Upper lobe of left lung (tissue), 4 donors: ENCODE data around the gene NOTCH3.

Experiments
- EP300 ChIP-seq, 4 donors: sonication (generic); formaldehyde crosslinking; IDR thresholded peaks; one replicate each; pipeline ENCODE4 v1.5.1; 2017; ENCODE audit warnings: antibody characterized with exemption in 4 of 4, control low read depth in 2 of 4
- TF ChIP-seq, protein P1 (sequence below), 6 experiments: fragments of 450-650 bp in 4 of 6; fragments of 200-600 bp in 2 of 6; sonication (generic) in 2 of 6; IDR thresholded peaks; one replicate each; pipeline ENCODE4 v1.5.1; 2016 to 2019; ENCODE audit warnings: antibody characterized with exemption in 6 of 6

DNA sequence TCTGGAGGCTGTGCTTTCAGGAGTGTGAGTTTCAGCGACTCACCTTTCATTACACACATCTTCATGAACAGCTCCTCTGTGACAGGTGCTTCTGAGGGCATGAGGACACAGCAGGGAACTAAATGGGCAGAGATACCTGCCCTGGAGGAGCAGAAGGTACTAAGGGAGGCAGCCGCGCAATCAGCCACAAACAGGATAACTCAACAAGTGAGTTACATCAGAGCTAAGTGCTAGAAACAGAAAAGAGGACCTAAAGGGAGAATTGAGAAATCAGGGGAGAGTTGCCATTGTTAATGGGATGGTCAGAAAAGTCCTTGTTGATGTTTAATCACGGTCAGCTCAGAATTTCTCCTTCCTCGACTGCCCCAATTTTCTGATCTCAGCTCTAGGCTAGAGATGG lies 51.1 kb downstream of the NOTCH3 start:
- TF ChIP-seq EP300 (IDR thresholded peaks at IDR 0.05): no peak
- TF ChIP-seq, protein P1, sequence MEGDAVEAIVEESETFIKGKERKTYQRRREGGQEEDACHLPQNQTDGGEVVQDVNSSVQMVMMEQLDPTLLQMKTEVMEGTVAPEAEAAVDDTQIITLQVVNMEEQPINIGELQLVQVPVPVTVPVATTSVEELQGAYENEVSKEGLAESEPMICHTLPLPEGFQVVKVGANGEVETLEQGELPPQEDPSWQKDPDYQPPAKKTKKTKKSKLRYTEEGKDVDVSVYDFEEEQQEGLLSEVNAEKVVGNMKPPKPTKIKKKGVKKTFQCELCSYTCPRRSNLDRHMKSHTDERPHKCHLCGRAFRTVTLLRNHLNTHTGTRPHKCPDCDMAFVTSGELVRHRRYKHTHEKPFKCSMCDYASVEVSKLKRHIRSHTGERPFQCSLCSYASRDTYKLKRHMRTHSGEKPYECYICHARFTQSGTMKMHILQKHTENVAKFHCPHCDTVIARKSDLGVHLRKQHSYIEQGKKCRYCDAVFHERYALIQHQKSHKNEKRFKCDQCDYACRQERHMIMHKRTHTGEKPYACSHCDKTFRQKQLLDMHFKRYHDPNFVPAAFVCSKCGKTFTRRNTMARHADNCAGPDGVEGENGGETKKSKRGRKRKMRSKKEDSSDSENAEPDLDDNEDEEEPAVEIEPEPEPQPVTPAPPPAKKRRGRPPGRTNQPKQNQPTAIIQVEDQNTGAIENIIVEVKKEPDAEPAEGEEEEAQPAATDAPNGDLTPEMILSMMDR (IDR thresholded peaks at IDR 0.05): no peak
